GM12865 (cell line): Measurements from ENCODE around the gene PIP5K1C.

ENCODE experiments used
- DNase-seq: peaks from one replicate; pipeline ENCODE4 v3.0.0; 2010; ENCODE audit warnings: low read depth
- H3K4me3 ChIP-seq: 2 replicates; pipeline ENCODE4 v1.5.1; 2011; ENCODE audit warnings: mild to moderate bottlenecking, low read depth, low read length, control low read depth
- TF ChIP-seq, protein P1 (sequence below): IDR thresholded peaks from 2 replicates; pipeline ENCODE4 v1.5.1; 2011; ENCODE audit warnings: low read length, control low read depth, low read depth, inconsistent platforms; ENCODE audit not compliant: insufficient read depth; ENCODE audit errors: missing control alignments

Gene PIP5K1C

DNA sequence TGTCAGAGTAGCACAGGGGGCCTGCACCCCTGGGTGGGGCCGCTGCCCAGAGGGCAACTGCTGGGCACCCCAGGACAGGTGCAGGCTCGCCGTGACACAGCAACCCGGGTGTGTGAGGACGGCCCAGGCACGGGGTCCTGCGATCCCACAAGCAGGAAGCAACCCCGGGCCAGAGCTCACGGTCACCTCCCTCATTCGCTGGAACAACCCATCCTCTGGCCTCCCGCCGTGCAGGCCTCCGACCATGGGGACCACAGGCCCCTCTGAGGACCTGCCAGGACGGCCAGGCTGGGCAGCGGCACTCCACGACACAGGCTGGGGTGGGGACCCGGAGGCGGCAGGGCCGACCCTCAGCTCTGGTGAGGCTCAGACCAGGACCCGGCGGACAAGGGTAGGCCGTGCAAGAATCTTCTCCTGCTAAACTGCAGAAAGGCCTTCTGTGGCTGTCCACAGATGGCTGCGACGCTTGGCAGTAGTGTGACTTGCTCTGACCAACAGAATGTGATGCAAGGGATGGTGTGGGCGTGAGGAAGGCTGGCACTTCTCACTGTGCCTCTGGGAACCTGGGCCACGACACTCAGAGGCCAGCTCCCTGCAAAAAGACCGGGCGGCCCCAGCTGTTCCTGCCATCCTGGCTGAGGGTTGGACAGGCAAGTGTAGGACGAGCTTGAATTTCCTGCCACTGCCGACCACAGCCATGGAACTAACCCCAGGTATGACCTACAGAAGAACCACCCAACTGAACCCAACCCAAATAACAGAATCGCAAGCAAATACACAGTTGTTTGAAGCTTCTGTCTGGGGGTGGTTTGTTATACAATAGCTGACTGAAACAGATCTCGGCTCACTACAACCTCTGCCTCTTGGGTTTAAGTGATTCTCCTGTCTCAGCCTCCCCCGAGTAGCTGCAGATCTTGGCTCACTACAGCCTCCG is 26.5 kb downstream of the PIP5K1C start:
- no peak for DNase-seq
- TF ChIP-seq, protein P1, sequence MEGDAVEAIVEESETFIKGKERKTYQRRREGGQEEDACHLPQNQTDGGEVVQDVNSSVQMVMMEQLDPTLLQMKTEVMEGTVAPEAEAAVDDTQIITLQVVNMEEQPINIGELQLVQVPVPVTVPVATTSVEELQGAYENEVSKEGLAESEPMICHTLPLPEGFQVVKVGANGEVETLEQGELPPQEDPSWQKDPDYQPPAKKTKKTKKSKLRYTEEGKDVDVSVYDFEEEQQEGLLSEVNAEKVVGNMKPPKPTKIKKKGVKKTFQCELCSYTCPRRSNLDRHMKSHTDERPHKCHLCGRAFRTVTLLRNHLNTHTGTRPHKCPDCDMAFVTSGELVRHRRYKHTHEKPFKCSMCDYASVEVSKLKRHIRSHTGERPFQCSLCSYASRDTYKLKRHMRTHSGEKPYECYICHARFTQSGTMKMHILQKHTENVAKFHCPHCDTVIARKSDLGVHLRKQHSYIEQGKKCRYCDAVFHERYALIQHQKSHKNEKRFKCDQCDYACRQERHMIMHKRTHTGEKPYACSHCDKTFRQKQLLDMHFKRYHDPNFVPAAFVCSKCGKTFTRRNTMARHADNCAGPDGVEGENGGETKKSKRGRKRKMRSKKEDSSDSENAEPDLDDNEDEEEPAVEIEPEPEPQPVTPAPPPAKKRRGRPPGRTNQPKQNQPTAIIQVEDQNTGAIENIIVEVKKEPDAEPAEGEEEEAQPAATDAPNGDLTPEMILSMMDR, result no peak
- H3K4me3 ChIP-seq, result no peak overlapping the region

DNA sequence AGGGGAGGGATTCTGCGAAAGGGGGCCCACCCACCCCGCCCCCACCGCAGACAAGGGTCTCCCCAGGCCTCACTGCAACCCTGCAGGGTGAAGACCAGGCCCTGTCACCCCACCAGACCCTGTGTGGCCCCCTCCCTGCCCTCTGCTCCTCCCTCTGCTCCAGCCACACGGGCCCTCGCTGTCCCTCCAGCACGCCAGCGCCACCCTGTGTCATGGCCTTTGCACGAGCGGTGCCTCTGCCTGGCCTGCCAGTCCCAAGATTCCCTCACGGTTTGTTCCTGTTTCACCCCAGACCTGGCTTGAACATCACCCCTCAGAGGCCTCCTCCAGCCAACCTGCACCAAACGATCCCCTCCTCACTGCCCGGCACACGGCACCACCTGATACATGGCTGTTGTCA is 27.3 kb downstream of the PIP5K1C start:
- TF ChIP-seq, protein P1, result no peak
- DNase-seq, result no peak
- no peak overlapping the region for H3K4me3 ChIP-seq

DNA sequence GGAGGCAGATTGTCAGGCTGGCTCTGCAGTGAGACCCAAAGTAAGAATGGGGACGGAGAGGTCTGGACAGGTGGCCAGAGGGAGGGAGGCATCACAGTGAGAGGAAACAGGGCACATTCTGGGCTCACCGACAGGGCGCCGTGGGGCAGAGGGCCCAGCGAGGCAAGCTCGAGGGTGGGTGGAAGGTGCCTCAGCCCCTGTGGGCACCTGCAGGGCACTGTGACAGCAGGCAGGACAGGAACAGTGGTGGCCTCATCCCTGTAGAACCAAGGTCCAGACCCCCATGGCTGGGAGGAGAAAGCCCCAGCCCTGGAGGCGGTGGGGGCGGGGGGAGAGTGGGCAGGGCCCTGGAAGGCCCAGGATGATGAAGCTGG is 27.7 kb downstream of the PIP5K1C start:
- no peak for DNase-seq
- H3K4me3 ChIP-seq, result no peak overlapping the region
- TF ChIP-seq, protein P1, result no peak

DNA sequence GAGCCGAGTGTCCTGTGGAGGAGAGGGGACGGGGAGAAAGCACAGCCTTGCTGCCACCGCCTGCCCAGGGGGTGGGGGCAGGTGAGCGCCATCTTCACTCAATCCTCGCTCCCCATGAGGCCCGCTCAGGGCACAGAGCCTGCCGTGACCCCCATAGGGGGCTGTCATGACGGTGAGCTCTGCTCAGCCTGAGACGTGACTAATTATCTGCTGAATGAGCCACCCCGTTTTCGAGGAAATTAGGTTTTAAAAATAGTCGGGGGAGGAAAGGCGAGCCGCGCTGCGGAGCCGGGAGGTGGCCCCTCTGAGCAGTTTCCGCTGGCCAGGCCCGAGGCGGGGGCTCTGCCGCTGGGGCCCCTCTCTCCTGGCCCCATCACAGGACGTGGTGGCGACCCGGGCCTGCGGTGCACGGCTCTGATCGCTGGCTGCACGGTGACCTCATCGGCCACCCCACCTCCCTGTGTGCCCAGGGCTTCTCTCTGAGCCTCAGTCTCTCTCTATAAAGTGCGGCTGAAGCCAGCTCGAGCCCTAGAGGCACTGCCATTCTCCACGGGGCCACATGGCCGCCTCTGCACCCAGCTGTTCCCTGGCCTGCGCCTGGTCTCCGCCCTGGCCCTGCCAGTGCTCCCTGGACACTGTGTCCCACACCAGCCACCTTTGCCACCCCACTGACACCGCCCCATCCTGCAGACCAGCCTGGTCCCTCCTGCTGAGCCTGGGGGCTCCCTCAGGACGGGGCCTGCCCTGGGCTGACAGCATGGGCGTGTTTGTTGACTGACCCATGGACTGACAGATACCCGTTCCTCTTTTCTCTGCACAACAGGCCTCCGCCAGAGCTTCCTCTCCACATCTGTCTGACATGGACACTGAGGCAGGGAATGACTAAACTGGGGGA is 28.3 kb downstream of the PIP5K1C start:
- TF ChIP-seq, protein P1, result no peak
- no peak for DNase-seq
- H3K4me3 ChIP-seq, result no peak overlapping the region; the same call in 1 of the 2 replicates

DNA sequence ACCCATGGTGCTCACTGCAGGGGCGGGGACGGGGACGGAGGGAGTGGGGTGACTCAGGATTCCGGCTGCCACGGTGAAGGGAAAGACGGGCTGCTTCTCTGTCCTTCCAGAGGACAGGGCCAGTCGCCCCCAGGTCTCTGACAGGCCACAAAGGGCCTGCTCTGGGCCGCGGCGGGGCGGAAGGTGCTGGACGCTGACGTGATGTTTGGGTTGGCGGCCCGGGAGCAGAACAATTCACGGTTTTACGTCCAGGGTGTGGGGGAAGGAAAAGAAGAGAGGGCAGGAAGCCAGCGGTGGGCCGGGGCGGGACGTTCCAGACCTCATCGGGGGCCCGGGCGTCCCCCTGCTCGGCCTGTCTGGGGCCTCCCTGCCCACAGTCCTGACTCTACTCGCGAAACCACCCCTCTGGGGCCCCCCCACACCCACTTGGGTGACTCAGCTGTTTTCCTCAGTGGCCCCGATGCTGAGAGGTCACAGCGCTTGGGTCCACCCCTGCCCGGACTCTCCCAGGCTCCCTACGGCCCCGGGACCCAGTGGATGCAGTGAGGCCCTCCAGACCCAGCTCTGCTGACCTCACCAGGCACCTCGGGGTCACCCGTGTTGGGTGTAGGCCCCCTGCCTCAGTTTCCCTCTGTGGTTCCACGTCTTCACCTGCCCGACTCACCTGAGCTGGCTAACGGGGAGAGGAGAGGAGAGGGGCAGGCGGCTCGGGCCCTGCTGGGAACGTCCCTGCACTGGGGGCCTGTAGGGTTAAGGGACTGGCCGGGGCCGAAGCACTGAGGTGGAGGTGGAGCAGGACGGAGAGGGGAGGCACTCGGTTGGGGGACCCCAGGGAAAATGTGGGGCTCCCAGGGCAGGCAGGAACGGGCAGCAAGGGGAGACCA is 29.2 kb downstream of the PIP5K1C start:
- H3K4me3 ChIP-seq, result peak overlapping the region; percentile 32
- TF ChIP-seq, protein P1, result no peak
- peak; percentile 55 for DNase-seq

DNA sequence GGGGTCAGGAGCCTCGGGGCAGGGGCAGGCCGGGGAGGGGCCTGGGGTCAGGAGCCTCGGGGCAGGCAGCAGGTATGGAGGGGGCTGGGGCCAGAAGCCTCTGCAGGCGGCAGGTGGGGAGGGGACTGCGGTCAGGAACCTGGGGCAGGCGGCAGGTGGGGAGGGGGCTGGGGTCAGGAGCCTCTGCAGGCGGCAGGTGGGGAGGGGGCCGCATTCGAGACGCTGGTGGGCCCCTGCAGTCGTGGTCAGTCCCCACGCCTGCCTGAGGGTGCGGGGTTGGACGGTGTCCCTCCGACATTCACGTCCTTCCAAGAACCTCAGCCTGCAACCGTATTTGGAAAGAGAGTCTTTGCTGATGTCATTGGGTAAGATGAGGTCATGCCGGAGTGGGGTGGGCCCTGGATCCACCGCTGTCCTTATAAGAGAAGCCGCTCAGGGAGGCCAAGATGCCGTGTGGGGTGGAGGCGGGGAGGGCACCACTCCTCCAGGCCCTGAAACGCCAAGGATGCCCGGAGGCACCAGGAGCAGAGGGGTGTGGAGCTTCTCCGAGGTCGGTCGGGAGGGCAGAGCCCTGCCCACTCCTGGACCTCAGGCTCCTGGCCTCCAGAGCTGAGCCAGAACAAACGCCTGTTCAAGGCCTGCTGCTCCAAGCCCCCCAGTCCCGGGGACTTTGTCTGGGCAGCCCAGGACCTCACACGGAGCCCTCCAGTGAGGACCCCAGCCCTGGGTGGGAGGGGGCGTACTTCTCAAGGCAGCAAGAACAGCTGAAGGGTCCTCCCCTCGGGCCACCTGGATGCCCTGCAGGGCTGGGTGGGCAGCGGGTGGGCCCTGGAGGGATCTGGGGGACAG is 30.1 kb downstream of the PIP5K1C start:
- no peak overlapping the region for H3K4me3 ChIP-seq
- TF ChIP-seq, protein P1, result no peak
- DNase-seq, result no peak
